ENCODE results near the gene TENT5A.
"Not testable (repeated sequence)": the region's sequence is repeated elsewhere in the genome, so short reads cannot be mapped to it uniquely, and the experiment has no call there.

The TENT5A gene

DNA sequence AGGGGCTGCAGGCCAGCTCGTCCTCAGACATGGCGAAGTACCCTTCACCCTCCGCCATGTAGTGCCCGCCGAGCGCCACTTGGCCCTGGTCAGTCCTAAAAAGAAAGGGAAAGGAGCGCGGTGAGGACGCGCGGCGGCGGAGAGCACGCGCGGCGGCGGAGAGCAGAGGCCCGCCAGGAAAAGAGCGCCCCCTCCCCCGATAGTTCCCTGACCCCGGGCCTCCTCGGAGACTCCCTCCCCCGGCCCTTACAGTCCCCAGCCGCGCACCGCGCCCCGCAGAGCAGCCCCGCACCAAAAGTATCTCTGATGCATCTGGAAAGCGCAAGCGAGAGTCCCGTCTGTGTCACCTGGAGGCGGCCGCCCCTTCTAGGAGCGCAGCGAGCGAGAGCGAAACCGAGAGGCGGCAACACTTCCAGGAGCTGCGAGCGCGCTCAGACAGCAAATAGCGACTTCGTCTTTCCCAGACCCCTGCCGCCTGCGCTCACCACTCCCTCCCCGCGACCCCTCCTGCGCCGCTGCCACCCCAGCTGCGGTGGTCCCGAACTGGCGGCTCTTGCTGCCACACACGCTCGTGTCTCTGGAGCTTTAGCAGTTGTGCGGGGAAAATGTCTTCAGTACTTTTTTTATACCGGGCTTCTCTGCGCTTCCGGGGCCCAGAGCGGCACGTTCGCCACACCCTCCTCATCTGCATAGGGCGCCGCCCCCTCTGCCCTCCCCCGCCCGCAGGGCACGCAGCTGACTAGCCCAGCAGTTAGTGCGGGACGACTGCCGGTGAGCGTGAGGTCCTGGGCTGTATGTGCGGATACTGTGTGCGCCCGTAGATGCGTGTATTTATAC lies at the start of gene TENT5A:
Gene TENT5A, minus strand, starts transcription at position 598 of the 837 bp plus-strand sequence. Its CDS starts 540 bp downstream, at position 58.
- peak; percentile 61 for DNase-seq

- DNase-seq: no peak
Measured at GRCh38 chr6:81801489-81801888, 49.0 kb upstream of the TENT5A start.

DNA sequence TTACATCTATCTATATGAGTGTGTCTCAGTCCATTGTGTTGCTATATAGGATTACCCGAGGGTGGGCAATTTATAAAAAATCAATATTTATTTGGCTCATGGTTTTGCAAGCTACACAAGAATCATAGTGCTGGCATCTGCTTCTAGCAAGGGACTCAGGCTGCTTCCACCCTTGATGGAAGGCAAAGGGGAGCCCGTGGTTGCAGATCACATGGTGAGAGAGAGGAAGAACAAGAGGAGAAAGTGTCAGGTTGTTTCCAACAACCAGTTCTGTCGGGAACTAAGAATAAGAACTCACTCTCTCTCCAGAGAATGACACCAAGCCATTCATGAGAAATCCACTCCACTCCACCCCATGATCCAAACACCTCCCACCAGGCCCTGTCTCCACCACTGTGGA lies 48.2 kb upstream of the TENT5A start:
- DNase-seq: no peak

- DNase-seq: no peak
Measured at GRCh38 chr6:81799323-81799722, 46.8 kb upstream of the TENT5A start.

GRCh38 chr6:81797591-81797990 lies 45.1 kb upstream of the TENT5A start:
- no peak for DNase-seq

- DNase-seq: no peak
Measured at GRCh38 chr6:81795890-81796289, 43.4 kb upstream of the TENT5A start.

DNA sequence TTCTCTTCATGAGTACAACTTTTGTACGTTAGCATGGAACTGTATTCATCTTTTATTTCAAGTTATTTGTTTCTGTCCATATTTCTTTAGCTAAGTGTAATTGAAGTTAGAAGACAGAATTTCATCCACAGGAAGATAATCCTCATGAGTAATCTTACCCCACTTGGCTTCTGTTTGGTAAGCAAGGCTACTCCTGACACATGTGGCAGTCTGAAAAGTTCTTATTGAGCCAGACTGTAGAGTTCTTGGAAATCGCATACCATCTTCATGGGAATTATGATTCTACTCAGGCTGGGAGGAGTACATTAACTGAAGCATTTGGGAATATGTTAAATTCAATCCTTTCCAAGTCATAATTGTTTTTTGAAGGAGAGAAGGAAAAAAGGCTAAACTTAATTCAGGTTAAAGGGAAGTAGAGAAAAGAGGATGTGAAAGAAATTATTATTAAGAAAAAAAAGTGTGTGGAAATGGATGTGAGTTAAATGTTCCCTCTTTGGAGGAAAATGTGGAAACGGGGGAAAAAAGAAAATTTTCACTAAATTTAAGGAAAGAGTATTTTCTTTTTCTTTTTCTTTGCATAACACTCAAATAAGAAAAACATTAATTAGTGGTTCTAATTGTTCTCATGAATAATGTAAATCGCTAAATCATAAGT lies 41.5 kb upstream of the TENT5A start:
- no peak for DNase-seq

GRCh38 chr6:81792826-81793225 lies 40.3 kb upstream of the TENT5A start:
- DNase-seq: no peak

GRCh38 chr6:81791756-81792155 lies 39.3 kb upstream of the TENT5A start:
- no peak for DNase-seq

GRCh38 chr6:81790034-81790433 lies 37.6 kb upstream of the TENT5A start:
- DNase-seq: no peak

DNA sequence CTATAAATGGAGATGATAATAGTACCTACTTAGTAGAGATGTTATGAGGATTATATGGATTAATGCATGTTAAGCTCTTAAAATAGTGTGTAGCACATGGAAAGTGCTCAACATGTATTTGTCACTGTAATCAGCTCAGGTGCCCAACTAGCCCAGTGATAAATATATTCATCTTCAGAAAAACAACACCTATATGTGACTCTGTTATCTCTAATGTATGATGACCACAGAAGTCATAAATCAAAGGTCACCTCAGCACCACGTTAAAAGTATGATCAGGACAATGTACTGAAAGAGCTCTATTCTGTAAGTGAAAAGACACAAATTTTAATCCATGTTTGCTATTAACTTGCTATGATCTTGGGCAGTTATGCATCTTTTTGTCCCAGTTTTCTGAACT lies 36.8 kb upstream of the TENT5A start:
- DNase-seq: no peak

- DNase-seq: no peak
Measured at GRCh38 chr6:81788748-81789147, 36.3 kb upstream of the TENT5A start.

DNA sequence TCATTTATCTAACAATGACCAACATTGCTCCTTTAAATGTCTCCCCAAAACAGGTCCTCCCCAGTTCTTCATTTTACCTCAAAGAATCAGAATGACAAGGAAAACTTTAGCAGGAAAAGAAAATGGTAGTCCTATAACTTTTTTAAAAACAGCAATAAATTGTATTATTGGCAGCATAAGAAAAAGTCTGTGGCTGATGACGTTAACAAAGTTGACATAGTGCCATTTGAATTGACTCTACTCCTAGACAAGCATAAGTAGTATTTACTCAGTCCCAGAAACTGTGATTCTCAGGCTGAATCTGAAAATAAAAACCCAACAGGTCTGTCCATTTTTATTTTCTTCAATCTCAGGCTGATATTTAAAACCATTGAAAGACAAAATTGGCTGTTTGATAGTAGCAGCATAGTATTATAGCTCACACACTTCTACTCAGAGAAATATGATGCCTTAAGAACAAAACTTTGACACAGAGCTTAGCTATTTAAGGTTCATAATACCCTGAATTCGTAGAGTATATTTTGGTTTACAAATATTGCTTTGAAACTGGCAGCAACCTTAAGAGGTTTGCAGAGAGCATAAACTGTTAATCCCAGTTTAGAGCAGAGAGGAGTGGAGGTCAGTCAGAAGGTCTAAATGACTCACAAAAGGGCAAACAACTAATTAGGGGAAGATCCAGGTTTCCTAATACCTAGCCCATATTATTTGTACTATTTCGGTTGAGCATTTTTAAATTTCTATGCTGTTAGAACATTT lies 35.0 kb upstream of the TENT5A start:
- DNase-seq: no peak

GRCh38 chr6:81786150-81786549 lies 33.7 kb upstream of the TENT5A start:
- no peak for DNase-seq

- DNase-seq: no peak
Measured at GRCh38 chr6:81785377-81785776, 32.9 kb upstream of the TENT5A start.

DNA sequence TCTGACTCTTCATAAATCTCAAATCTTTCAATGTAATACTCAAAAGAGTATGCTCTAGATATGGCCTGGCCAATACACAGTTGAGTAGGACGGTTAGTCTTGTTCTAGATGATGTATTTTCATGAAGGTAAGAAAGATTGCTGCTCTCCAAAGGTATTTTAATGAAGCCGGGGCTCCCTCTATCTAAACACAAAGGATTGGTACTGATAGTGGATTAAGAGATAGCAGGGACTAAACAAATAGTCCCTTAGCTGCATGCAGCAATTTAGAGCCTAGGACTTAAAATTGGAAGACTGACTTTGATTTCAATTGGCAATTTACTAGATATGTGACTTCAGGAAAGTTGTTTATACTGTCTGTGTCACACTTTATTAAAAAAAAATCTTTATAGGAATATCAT lies 31.4 kb upstream of the TENT5A start:
- DNase-seq: no peak

- DNase-seq: no peak
Measured at GRCh38 chr6:81781624-81782023, 29.1 kb upstream of the TENT5A start.

DNA sequence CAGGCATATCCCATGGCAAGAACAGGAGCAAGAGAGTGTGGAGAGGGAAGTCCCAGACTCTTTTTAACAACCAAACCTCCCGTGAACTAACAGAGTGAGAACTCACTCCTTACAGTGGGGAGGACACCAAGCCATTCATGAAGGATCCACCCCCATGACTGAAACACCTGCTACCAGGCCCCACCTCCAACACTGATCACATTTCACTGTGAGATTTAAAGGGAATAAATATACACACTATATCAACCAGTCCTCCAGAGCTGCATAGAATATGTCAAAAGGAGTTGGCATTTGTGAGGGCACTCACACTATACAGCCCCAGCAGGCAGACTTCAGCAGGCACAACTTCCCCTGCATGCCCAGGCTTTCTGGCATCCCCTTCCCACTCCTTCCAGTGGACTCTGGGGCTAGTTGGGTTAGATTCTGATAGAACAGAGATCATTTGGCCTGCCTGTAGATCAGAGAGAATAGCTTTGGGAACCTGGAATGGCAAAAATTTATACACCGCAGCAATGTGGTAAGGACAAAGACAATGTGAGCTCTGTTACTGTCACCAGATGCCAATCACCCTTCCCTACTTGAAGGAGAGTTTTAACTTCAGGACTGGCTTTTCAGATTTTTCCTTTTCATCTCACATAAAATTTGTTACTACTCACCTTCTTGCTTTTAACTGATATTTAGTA lies 25.2 kb upstream of the TENT5A start:
- no peak for DNase-seq

GRCh38 chr6:81776219-81776618 lies 23.7 kb upstream of the TENT5A start:
- not testable (repeated sequence) for DNase-seq

DNA sequence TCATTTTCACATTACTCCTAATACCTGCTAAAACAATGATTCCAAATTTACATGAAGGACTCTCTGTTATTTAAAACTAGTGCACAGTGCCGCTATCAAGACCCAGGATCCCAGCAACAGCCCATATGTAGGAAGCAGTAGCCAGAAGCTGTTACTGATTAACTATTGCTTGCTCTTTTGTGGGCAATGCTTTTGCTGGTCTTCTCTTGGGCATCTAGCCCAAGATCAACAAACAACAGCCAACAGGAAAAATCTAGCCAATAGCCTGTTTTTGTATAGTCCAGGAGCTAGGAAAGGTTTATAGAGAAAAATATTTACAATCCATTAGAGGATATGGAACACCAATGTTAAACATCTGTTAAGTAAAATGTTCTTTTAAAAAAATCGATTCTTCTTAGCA lies 22.1 kb upstream of the TENT5A start:
- no peak for DNase-seq

- DNase-seq: no peak
Measured at GRCh38 chr6:81773887-81774286, 21.4 kb upstream of the TENT5A start.

- no peak for DNase-seq
Measured at GRCh38 chr6:81772741-81773140, 20.3 kb upstream of the TENT5A start.

DNA sequence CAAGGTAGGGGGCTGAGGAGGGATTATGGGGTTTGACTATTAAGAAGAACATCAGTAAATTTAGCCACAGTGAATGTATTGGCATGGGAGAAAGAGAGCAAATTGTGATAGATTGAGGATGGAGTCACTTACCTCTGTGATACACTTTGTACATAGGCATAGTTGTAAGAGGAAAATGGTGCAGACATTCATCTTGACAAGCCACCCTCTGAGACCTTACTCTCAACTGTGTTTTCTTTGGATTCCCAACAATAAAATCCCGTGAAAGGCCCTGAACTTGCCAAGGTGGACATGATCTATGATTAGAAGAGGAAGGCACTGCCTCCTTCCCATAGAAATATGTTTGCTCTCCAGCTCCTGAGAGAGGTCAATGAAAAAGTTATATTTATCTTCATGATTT lies 18.6 kb upstream of the TENT5A start:
- no peak for DNase-seq

All from 8988T (cell line).